HG02938 (cell line): Measurements from ENCODE around the gene VIP.
"Not testable (repeated sequence)": the region's sequence is repeated elsewhere in the genome, so short reads cannot be mapped to it uniquely, and the experiment has no call there.

Source experiments
- ATAC-seq: cut with Tn5 transposase; IDR thresholded peaks from one replicate; pipeline ENCODE4 v1.9.1; 2021; ENCODE audit warnings: mild to moderate bottlenecking, moderate library complexity; ENCODE audit not compliant: unreplicated experiment

The VIP gene

GRCh38 chr6:152750694-152751093, at the start of gene VIP:
Gene VIP (plus strand): TSS chr6:152750797. CDS start chr6:152752178, 1,381 bp downstream.
- ATAC-seq = no peak

- ATAC-seq = no peak
Measured at GRCh38 chr6:152701081-152701862, 49.3 kb upstream of the VIP start.

- no peak for ATAC-seq
Measured at GRCh38 chr6:152701863-152702401, 48.7 kb upstream of the VIP start.

GRCh38 chr6:152703750-152704149, 46.8 kb upstream of the VIP start:
- ATAC-seq = not testable (repeated sequence)

- ATAC-seq = no peak
Measured at GRCh38 chr6:152705327-152705726, 45.3 kb upstream of the VIP start.

- no peak for ATAC-seq
Measured at GRCh38 chr6:152716322-152716721, 34.3 kb upstream of the VIP start.

- ATAC-seq = no peak
Measured at GRCh38 chr6:152720974-152721373, 29.6 kb upstream of the VIP start.

GRCh38 chr6:152721956-152722355, 28.6 kb upstream of the VIP start:
- no peak for ATAC-seq

GRCh38 chr6:152723398-152723797, 27.2 kb upstream of the VIP start:
- ATAC-seq = no peak

- ATAC-seq = no peak
Measured at GRCh38 chr6:152726313-152726712, 24.3 kb upstream of the VIP start.

- no peak for ATAC-seq
Measured at GRCh38 chr6:152727507-152727906, 23.1 kb upstream of the VIP start.

GRCh38 chr6:152734630-152735029, 16.0 kb upstream of the VIP start:
- no peak for ATAC-seq

GRCh38 chr6:152736687-152737273, 13.8 kb upstream of the VIP start:
- ATAC-seq = no peak

GRCh38 chr6:152745509-152746171, 5.0 kb upstream of the VIP start:
- ATAC-seq = no peak

GRCh38 chr6:152746172-152746553, 4.4 kb upstream of the VIP start:
- no peak for ATAC-seq

GRCh38 chr6:152748843-152749242, 1.8 kb upstream of the VIP start:
- ATAC-seq = no peak

- ATAC-seq = no peak
Measured at GRCh38 chr6:152749336-152749735, 1.3 kb upstream of the VIP start.

GRCh38 chr6:152765331-152765730, 14.7 kb downstream of the VIP start:
- no peak for ATAC-seq

- no peak for ATAC-seq
Measured at GRCh38 chr6:152769159-152769558, 18.6 kb downstream of the VIP start.

- no peak for ATAC-seq
Measured at GRCh38 chr6:152769993-152770392, 19.4 kb downstream of the VIP start.

- ATAC-seq = no peak
Measured at GRCh38 chr6:152771061-152771687, 20.6 kb downstream of the VIP start.
